Suprapubic skin (tissue), 4 donors: Measurements from ENCODE around the gene SLC9A8. TPM values are rescaled to one million over a fixed set of nuclear protein-coding genes. Genes with fewer than 3 reads are reported as not detected.

Experiments
- DNase-seq, 2 donors: peaks; one replicate each; pipeline ENCODE4 v3.0.0-alpha.2; 2019; ENCODE audit warnings: low spot score in 2 of 2
- H3K27ac ChIP-seq: fragments of 200-600 bp; sonication (generic); one replicate; pipeline ENCODE4 v1.5.1; 2019
- H3K27me3 ChIP-seq: fragments of 200-600 bp; sonication (generic); one replicate; pipeline ENCODE4 v1.5.1; 2019
- H3K36me3 ChIP-seq: fragments of 200-600 bp; sonication (generic); one replicate; pipeline ENCODE4 v1.5.1; 2019
- H3K4me1 ChIP-seq: fragments of 200-600 bp; sonication (generic); one replicate; pipeline ENCODE4 v1.5.1; 2019
- H3K4me3 ChIP-seq: fragments of 200-600 bp; sonication (generic); one replicate; pipeline ENCODE4 v1.5.1; 2019; ENCODE audit warnings: mild to moderate bottlenecking
- H3K9me3 ChIP-seq: fragments of 200-600 bp; sonication (generic); one replicate; pipeline ENCODE4 v1.5.1; 2019
- CTCF ChIP-seq, 2 donors: fragments of 200-600 bp in 1 of 2; fragments of 450-650 bp in 1 of 2; sonication (generic) in 1 of 2; IDR thresholded peaks; one replicate each; pipeline ENCODE4 v1.5.1; 2016 to 2019; ENCODE audit warnings: antibody characterized with exemption in 2 of 2, mild to moderate bottlenecking in 1 of 2, moderate library complexity in 1 of 2
- EP300 ChIP-seq: sonication (generic); formaldehyde crosslinking; IDR thresholded peaks from one replicate; pipeline ENCODE4 v1.6.1; 2017; ENCODE audit warnings: antibody characterized with exemption
- POLR2A ChIP-seq, 2 donors: fragments of 450-650 bp; IDR thresholded peaks; one replicate each; pipeline ENCODE4 v1.6.1; 2017; ENCODE audit warnings: antibody characterized with exemption in 2 of 2, mild to moderate bottlenecking in 2 of 2, moderate library complexity in 2 of 2
- POLR2AphosphoS5 ChIP-seq, 3 donors: sonication (generic); formaldehyde crosslinking; IDR thresholded peaks; one replicate each; pipeline ENCODE4 v1.6.1; 2017; ENCODE audit warnings: antibody characterized with exemption in 3 of 3
- WGBS: methylation state at CpG from one replicate; pipeline ENCODE4 v1.1.5; 2018; 5-methylcytosine and 5-hydroxymethylcytosine counted together
- total RNA-seq, 4 donors: library from RNA; depleted of rRNA; stranded (reverse); fragments of >200 nt; gene quantifications; one replicate each; pipeline ENCODE4 v1.1.0, GENCODE V29; 2016

The SLC9A8 gene
- total RNA-seq, 4 donors from 2014 or later: 5.7 to 15.6 (median 9.2) TPM

- 84% methylated on average over 4 of the region's 4 CpGs for WGBS
- no peak for TF ChIP-seq POLR2AphosphoS5 (IDR thresholded peaks at IDR 0.05)
- TF ChIP-seq EP300: no peak
- TF ChIP-seq POLR2A (IDR thresholded peaks at IDR 0.05): no peak
- TF ChIP-seq CTCF (IDR thresholded peaks at IDR 0.05): no peak
- no peaks in the 10 kb centered on the region for H3K9me3 ChIP-seq
- H3K27ac ChIP-seq: no peak overlapping the region
- H3K4me3 ChIP-seq: no peak overlapping the region
- no peaks in the 10 kb centered on the region for H3K27me3 ChIP-seq
- peaks cover 21% of the 10 kb centered on the region for H3K36me3 ChIP-seq
- DNase-seq: no peak
- H3K4me1 ChIP-seq: no peaks in the 10 kb centered on the region
These were observed 31.2 kb downstream of the SLC9A8 start for GRCh38 chr20:49843770-49844380.

GRCh38 chr20:49845060-49845459, 32.4 kb downstream of the SLC9A8 start:
- H3K27me3 ChIP-seq: no peaks in the 10 kb centered on the region
- no peak overlapping the region for H3K27ac ChIP-seq
- DNase-seq: no peak
- H3K9me3 ChIP-seq: no peaks in the 10 kb centered on the region
- H3K4me1 ChIP-seq: no peaks in the 10 kb centered on the region
- 67% methylated on average over 1 of the region's 1 CpG for WGBS
- peaks cover 29% of the 10 kb centered on the region for H3K36me3 ChIP-seq
- no peak overlapping the region for H3K4me3 ChIP-seq
- TF ChIP-seq POLR2AphosphoS5 (IDR thresholded peaks at IDR 0.05): no peak
- TF ChIP-seq CTCF (IDR thresholded peaks at IDR 0.05): no peak
- no peak for TF ChIP-seq POLR2A (IDR thresholded peaks at IDR 0.05)

GRCh38 chr20:49846206-49846807, 33.7 kb downstream of the SLC9A8 start:
- Histone ChIP-seq H3K36me3 (peaks cover 27% of the 10 kb centered on the region), H3K4me3 (no peak overlapping the region), H3K9me3 (no peaks in the 10 kb centered on the region), H3K27me3 (no peaks in the 10 kb centered on the region), H3K4me1 (peaks cover 11% of the 10 kb centered on the region), H3K27ac (no peak overlapping the region)
- WGBS: 78% methylated on average over 6 of the region's 6 CpGs
- TF ChIP-seq CTCF (IDR thresholded peaks at IDR 0.05): peak; percentile 34 to 47
- no peak for TF ChIP-seq EP300
- DNase-seq: no peak

GRCh38 chr20:49850463-49851230, 38.0 kb downstream of the SLC9A8 start:
- H3K4me1 ChIP-seq: peaks cover 32% of the 10 kb centered on the region
- H3K9me3 ChIP-seq: no peaks in the 10 kb centered on the region
- DNase-seq: no peak
- TF ChIP-seq CTCF (IDR thresholded peaks at IDR 0.05): no peak
- no peak for TF ChIP-seq POLR2A (IDR thresholded peaks at IDR 0.05)
- TF ChIP-seq POLR2AphosphoS5 (IDR thresholded peaks at IDR 0.05): no peak
- TF ChIP-seq EP300: no peak
- H3K27me3 ChIP-seq: no peaks in the 10 kb centered on the region
- H3K36me3 ChIP-seq: peaks cover 37% of the 10 kb centered on the region
- WGBS: 58% methylated on average over 8 of the region's 8 CpGs
- H3K27ac ChIP-seq: peak overlapping the region; percentile 45
- no peak overlapping the region for H3K4me3 ChIP-seq

- WGBS: 47% methylated on average over 3 of the region's 3 CpGs
- TF ChIP-seq CTCF (IDR thresholded peaks at IDR 0.05) (no peak), POLR2A (IDR thresholded peaks at IDR 0.05) (no peak), EP300 (no peak), POLR2AphosphoS5 (IDR thresholded peaks at IDR 0.05) (no peak)
- Histone ChIP-seq H3K27ac (peak overlapping the region; percentile 45), H3K36me3 (peaks cover 44% of the 10 kb centered on the region), H3K9me3 (no peaks in the 10 kb centered on the region), H3K27me3 (no peaks in the 10 kb centered on the region), H3K4me1 (peaks cover 32% of the 10 kb centered on the region), H3K4me3 (no peak overlapping the region)
- no peak for DNase-seq
These were observed 38.6 kb downstream of the SLC9A8 start for GRCh38 chr20:49851231-49851705.
